Right ventricle myocardium inferior (tissue), 1 donor: ENCODE measurements around the gene WNT4. TPM values are rescaled to one million over a fixed set of nuclear protein-coding genes. Genes with fewer than 3 reads are reported as not detected.
"Not testable (repeated sequence)": the region's sequence is repeated elsewhere in the genome, so short reads cannot be mapped to it uniquely, and the experiment has no call there.

Experiments used
- ATAC-seq: fragments of 200-7000 bp; cut with Tn5 transposase; one replicate; pipeline ENCODE4 v1.9.1; 2020; ENCODE audit warnings: mild to moderate bottlenecking, moderate library complexity
- DNase-seq: peaks from one replicate; pipeline ENCODE4 v3.0.0; 2021; ENCODE audit errors: missing footprints
- intact Hi-C: fragments of 100-400 bp; cut with DNase I; formaldehyde crosslinking; loops from one replicate; pipeline ENCODE4 v1.11.0; 2022
- total RNA-seq: library from RNA; stranded (reverse); fragmentation: NEBNext Ultra II Directional; extraction: Animal tissue kit (Norgen Biotek cat#: 25700); gene quantifications from one replicate; pipeline ENCODE4 v1.2.1, GENCODE V29; 2021
- donor health status: DM: no; HTN: yes; CAD: no; lungs with severe emphysema.

Gene WNT4
- total RNA-seq, 1 donor from 2014 or later = not detected

GRCh38 chr1:22096036-22096435, 46.9 kb downstream of the WNT4 start:
- intact Hi-C loops = no loop called here
- DNase-seq (no peak), ATAC-seq (no peak)

GRCh38 chr1:22093513-22093912, 49.4 kb downstream of the WNT4 start:
- DNase-seq = no peak
- ATAC-seq = no peak
- intact Hi-C loops = no loop called here

- DNase-seq, ATAC-seq: not testable (repeated sequence)
Measured at GRCh38 chr1:22092026-22092768, 50.7 kb downstream of the WNT4 start.

GRCh38 chr1:22090867-22091266, 52.0 kb downstream of the WNT4 start:
- no peak for DNase-seq
- no peak for ATAC-seq
- intact Hi-C loops = no loop called here

More at GRCh38 chr1:22092026-22092768, 50.7 kb downstream of the WNT4 start:
- intact Hi-C loops = not testable (repeated sequence)

- intact Hi-C loops = no loop called here
- ATAC-seq = peak; percentile 31
- no peak for DNase-seq
Measured at GRCh38 chr1:22089787-22090186, 53.1 kb downstream of the WNT4 start.

- ATAC-seq (no peak), DNase-seq (no peak)
- intact Hi-C loops = no loop called here
Measured at GRCh38 chr1:22089134-22089571, 53.7 kb downstream of the WNT4 start.

GRCh38 chr1:22088331-22088730, 54.6 kb downstream of the WNT4 start:
- ATAC-seq = no peak
- intact Hi-C loops = no loop called here
- DNase-seq = no peak

- intact Hi-C loops = no loop called here
- no peak for DNase-seq
- no peak for ATAC-seq
Measured at GRCh38 chr1:22080191-22080590, 62.7 kb downstream of the WNT4 start.

GRCh38 chr1:22078133-22078532, 64.8 kb downstream of the WNT4 start:
- DNase-seq (no peak), ATAC-seq (no peak)
- intact Hi-C loops = no loop called here

- ATAC-seq = no peak
- DNase-seq = no peak
Measured at GRCh38 chr1:22077728-22078127, 65.2 kb downstream of the WNT4 start.

GRCh38 chr1:22076346-22076745, 66.6 kb downstream of the WNT4 start:
- intact Hi-C loops = no loop called here
- DNase-seq (no peak), ATAC-seq (no peak)

More at GRCh38 chr1:22077728-22078127, 65.2 kb downstream of the WNT4 start:
- intact Hi-C loops = no loop called here

- DNase-seq (no peak), ATAC-seq (peak; percentile 33)
- intact Hi-C loops = no loop called here
Measured at GRCh38 chr1:22075718-22076117, 67.2 kb downstream of the WNT4 start.

GRCh38 chr1:22074803-22075202, 68.1 kb downstream of the WNT4 start:
- intact Hi-C loops = no loop called here

GRCh38 chr1:22071511-22071910, 71.4 kb downstream of the WNT4 start:
- no peak for DNase-seq
- ATAC-seq = no peak
- intact Hi-C loops = no loop called here

More at GRCh38 chr1:22074803-22075202, 68.1 kb downstream of the WNT4 start:
- ATAC-seq (no peak), DNase-seq (no peak)

Other genes with a start within 250 kb of the WNT4 start
- gene HSPG2, start 205.8 kb downstream of the WNT4 start, total RNA-seq = 269 TPM
- gene CELA3B, start 166.1 kb downstream of the WNT4 start, total RNA-seq = not detected
- not detected for gene CELA3A, start 141.4 kb downstream of the WNT4 start, total RNA-seq
- 151 TPM for gene CDC42, start 90.4 kb downstream of the WNT4 start, total RNA-seq